HEK293 (cell line): ENCODE data around the gene SRSF1.

Source experiments
- CTCF ChIA-PET: fragments of 350-600 bp; formaldehyde crosslinking; extraction: SDS; loops from one replicate; lab custom pipeline; 2021; ENCODE audit warnings: antibody characterized with exemption; lab: Yijun Ruan, JAX
- POLR2A ChIA-PET: fragments of 300-600 bp; formaldehyde crosslinking; extraction: SDS; loops from one replicate; lab custom pipeline; 2020; ENCODE audit warnings: antibody characterized with exemption, inconsistent platforms; lab: Yijun Ruan, JAX
- H3K27ac ChIP-seq: fragments of 200-500 bp; sonication (Bioruptor generic); 2 replicates; pipeline ENCODE4 v1.5.1; 2014; ENCODE audit warnings: low read depth, low read length, control low read depth, inconsistent platforms; ENCODE audit errors: extremely low read depth
- H3K36me3 ChIP-seq, 2 experiments: fragments of 200-500 bp in 1 of 2; sonication (Bioruptor generic) in 1 of 2; 1 replicate in 1 of 2; 2 replicates in 1 of 2; pipeline ENCODE4 v1.5.1; 2014 to 2017; ENCODE audit warnings: inconsistent platforms in 2 of 2, low read length in 2 of 2; ENCODE audit not compliant: control insufficient read depth in 2 of 2, insufficient read depth in 1 of 2
- H3K4me1 ChIP-seq: fragments of 200-500 bp; sonication (Bioruptor generic); 2 replicates; pipeline ENCODE4 v1.5.1; 2014; ENCODE audit warnings: mild to moderate bottlenecking, low read length, inconsistent platforms; ENCODE audit not compliant: control insufficient read depth, insufficient read depth
- H3K4me3 ChIP-seq: 2 replicates; pipeline ENCODE4 v1.5.1; 2011; ENCODE audit warnings: low read depth, mild to moderate bottlenecking, control low read depth, low read length, moderate library complexity
- H3K9me3 ChIP-seq: fragments of 200-500 bp; sonication (Bioruptor generic); 2 replicates; pipeline ENCODE4 v1.5.1; 2014; ENCODE audit warnings: low read depth, low read length, inconsistent platforms; ENCODE audit not compliant: control insufficient read depth, insufficient read depth
- BCL11A ChIP-seq: fragments of 450-650 bp; formaldehyde crosslinking; IDR thresholded peaks from 2 replicates; pipeline ENCODE4 v1.5.1; 2016; ENCODE audit warnings: low read depth, missing biosample characterization, missing genetic modification characterization
- KLF1 ChIP-seq: fragments of 450-650 bp; formaldehyde crosslinking; IDR thresholded peaks from 2 replicates; pipeline ENCODE4 v1.5.1; 2016; ENCODE audit warnings: missing biosample characterization, missing genetic modification characterization
- MYNN ChIP-seq: fragments of 450-650 bp; formaldehyde crosslinking; IDR thresholded peaks from 2 replicates; pipeline ENCODE4 v1.5.1; 2016; ENCODE audit warnings: missing biosample characterization, missing genetic modification characterization, borderline replicate concordance
- PRDM6 ChIP-seq: fragments of 450-650 bp; formaldehyde crosslinking; IDR thresholded peaks from 2 replicates; pipeline ENCODE4 v1.5.1; 2017; ENCODE audit warnings: missing biosample characterization, missing genetic modification characterization
- TRIM28 ChIP-seq: IDR thresholded peaks from 2 replicates; pipeline ENCODE4 v1.6.1; 2011; ENCODE audit warnings: low read length, control low read depth, borderline replicate concordance
- ZBTB1 ChIP-seq: fragments of 450-650 bp; formaldehyde crosslinking; IDR thresholded peaks from 2 replicates; pipeline ENCODE4 v1.5.1; 2016; ENCODE audit warnings: missing biosample characterization, missing genetic modification characterization
- ZFHX2 ChIP-seq: fragments of 450-650 bp; formaldehyde crosslinking; conservative IDR thresholded peaks from 2 replicates; pipeline ENCODE4 v1.5.1; 2016; ENCODE audit warnings: missing biosample characterization, missing genetic modification characterization
- ZNF10 ChIP-seq: fragments of 450-650 bp; formaldehyde crosslinking; IDR thresholded peaks from 2 replicates; pipeline ENCODE4 v1.5.1; 2017; ENCODE audit warnings: missing biosample characterization, missing genetic modification characterization
- ZNF169 ChIP-seq: fragments of 450-650 bp; formaldehyde crosslinking; IDR thresholded peaks from 2 replicates; pipeline ENCODE4 v1.5.1; 2016; ENCODE audit warnings: missing biosample characterization, missing genetic modification characterization
- ZNF18 ChIP-seq: fragments of 450-650 bp; formaldehyde crosslinking; IDR thresholded peaks from 2 replicates; pipeline ENCODE4 v1.5.1; 2016; ENCODE audit warnings: missing biosample characterization, missing genetic modification characterization
- ZNF202 ChIP-seq: fragments of 450-650 bp; formaldehyde crosslinking; IDR thresholded peaks from 2 replicates; pipeline ENCODE4 v1.5.1; 2016; ENCODE audit warnings: missing biosample characterization, missing genetic modification characterization, borderline replicate concordance
- ZNF292 ChIP-seq: fragments of 450-650 bp; formaldehyde crosslinking; IDR thresholded peaks from 2 replicates; pipeline ENCODE4 v1.5.1; 2016; ENCODE audit warnings: low read depth, missing biosample characterization, missing genetic modification characterization, borderline replicate concordance
- ZNF302 ChIP-seq: fragments of 450-650 bp; formaldehyde crosslinking; IDR thresholded peaks from 2 replicates; pipeline ENCODE4 v1.5.1; 2016; ENCODE audit warnings: missing biosample characterization, missing genetic modification characterization, low read depth
- ZNF37A ChIP-seq: fragments of 450-650 bp; IDR thresholded peaks from 2 replicates; pipeline ENCODE4 v1.5.1; 2018; ENCODE audit warnings: missing biosample characterization, missing genetic modification characterization
- ZNF530 ChIP-seq: fragments of 450-650 bp; formaldehyde crosslinking; IDR thresholded peaks from 2 replicates; pipeline ENCODE4 v1.5.1; 2016; ENCODE audit warnings: low read depth, missing biosample characterization, missing genetic modification characterization
- ZNF544 ChIP-seq: fragments of 450-650 bp; formaldehyde crosslinking; IDR thresholded peaks from 2 replicates; pipeline ENCODE4 v1.5.0; 2017; ENCODE audit warnings: missing biosample characterization, missing genetic modification characterization
- ZNF580 ChIP-seq: fragments of 450-650 bp; formaldehyde crosslinking; IDR thresholded peaks from 2 replicates; pipeline ENCODE4 v1.5.1; 2016; ENCODE audit warnings: missing biosample characterization, missing genetic modification characterization
- ZNF660 ChIP-seq: fragments of 450-650 bp; IDR thresholded peaks from 2 replicates; pipeline ENCODE4 v1.5.1; 2018; ENCODE audit warnings: missing biosample characterization, mild to moderate bottlenecking, missing genetic modification characterization
- ZNF776 ChIP-seq: fragments of 450-650 bp; formaldehyde crosslinking; IDR thresholded peaks from 2 replicates; pipeline ENCODE4 v1.5.0; 2017; ENCODE audit warnings: missing biosample characterization, missing genetic modification characterization, borderline replicate concordance

The SRSF1 gene

GRCh38 chr17:57999010-57999495 is 8.0 kb downstream of the SRSF1 start:
- Histone ChIP-seq H3K36me3 (peaks cover 50 to 76% of the 10 kb centered on the region in 2 experiments), H3K27ac (no peak overlapping the region), H3K4me3 (no peak overlapping the region), H3K4me1 (peaks cover 11% of the 10 kb centered on the region), H3K9me3 (no peaks in the 10 kb centered on the region)
- ChIA-PET CTCF (interaction anchor here (0.6 to 15.7 kb wide), 60 partner anchors 8 to 1356 kb away, joined by 3 to 434 read pairs (median 5); partner anchors contain the start of genes CUEDC1, MRPS23 and SRSF1), POLR2A (interaction anchor here (0.5 to 7.1 kb wide), 12 partner anchors 8 to 149 kb away, joined by 3 to 49 read pairs (median 4); partner anchors contain the start of genes DYNLL2, MRPS23, SRSF1 and VEZF1)
- TF ChIP-seq ZNF10 (tag by site-specific recombination) (no peak), TRIM28 (no peak), ZNF292 (no peak), ZBTB1 (no peak), ZNF776 (tag by site-specific recombination) (no peak), ZNF37A (tag by site-specific recombination) (no peak), ZNF169 (no peak), BCL11A (tag by site-specific recombination) (no peak), ZNF530 (tag by site-specific recombination) (no peak), KLF1 (tag by site-specific recombination) (no peak), ZNF302 (tag by site-specific recombination) (no peak), ZNF18 (tag by site-specific recombination) (no peak), PRDM6 (tag by site-specific recombination) (no peak), ZNF544 (tag by site-specific recombination) (no peak), ZNF202 (tag by site-specific recombination) (no peak), ZNF580 (tag by site-specific recombination) (no peak), MYNN (tag by site-specific recombination) (no peak)

GRCh38 chr17:57997085-57997809 is 9.8 kb downstream of the SRSF1 start:
- Histone ChIP-seq H3K27ac (no peak overlapping the region), H3K9me3 (no peaks in the 10 kb centered on the region), H3K4me3 (no peak overlapping the region), H3K4me1 (no peaks in the 10 kb centered on the region), H3K36me3 (peaks cover 32 to 66% of the 10 kb centered on the region in 2 experiments)
- ChIA-PET POLR2A (interaction anchor here (1.2 to 7.1 kb wide), 10 partner anchors 9 to 147 kb away, joined by 3 to 60 read pairs (median 11); partner anchors contain the start of genes DYNLL2, MRPS23, SRSF1 and VEZF1), CTCF (interaction anchor here (0.7 to 15.7 kb wide), 9 partner anchors 105 to 213 kb away, joined by 3 to 434 read pairs (median 12); partner anchors contain the start of gene MRPS23)
- TF ChIP-seq ZNF660 (tag by site-specific recombination) (0 out of 2 replicates have a peak, but pooled peaks have one; percentile 2), ZFHX2 (tag by site-specific recombination) (no peak)
